IPS-15b (cell line): Measurements from ENCODE around the gene GIT2.

Experiments
- H3K27me3 ChIP-seq: one replicate; pipeline ENCODE4 v1.6.1; 2013; ENCODE audit warnings: low read length; ENCODE audit not compliant: control insufficient read depth, insufficient read depth
- H3K36me3 ChIP-seq: one replicate; pipeline ENCODE4 v1.6.1; 2013; ENCODE audit warnings: low read length; ENCODE audit not compliant: control insufficient read depth, insufficient read depth
- H3K4me1 ChIP-seq: one replicate; pipeline ENCODE4 v1.6.1; 2013; ENCODE audit warnings: mild to moderate bottlenecking, low read length; ENCODE audit not compliant: control insufficient read depth, insufficient read depth
- H3K4me3 ChIP-seq: one replicate; pipeline ENCODE4 v1.5.1; 2013; ENCODE audit warnings: low read depth, low read length
- H3K9ac ChIP-seq: one replicate; pipeline ENCODE4 v1.6.1; 2013; ENCODE audit warnings: low read depth, mild to moderate bottlenecking, low read length
- H3K9me3 ChIP-seq: one replicate; pipeline ENCODE4 v1.6.1; 2013; ENCODE audit warnings: mild to moderate bottlenecking, low read length; ENCODE audit not compliant: control insufficient read depth, insufficient read depth

Gene GIT2

DNA sequence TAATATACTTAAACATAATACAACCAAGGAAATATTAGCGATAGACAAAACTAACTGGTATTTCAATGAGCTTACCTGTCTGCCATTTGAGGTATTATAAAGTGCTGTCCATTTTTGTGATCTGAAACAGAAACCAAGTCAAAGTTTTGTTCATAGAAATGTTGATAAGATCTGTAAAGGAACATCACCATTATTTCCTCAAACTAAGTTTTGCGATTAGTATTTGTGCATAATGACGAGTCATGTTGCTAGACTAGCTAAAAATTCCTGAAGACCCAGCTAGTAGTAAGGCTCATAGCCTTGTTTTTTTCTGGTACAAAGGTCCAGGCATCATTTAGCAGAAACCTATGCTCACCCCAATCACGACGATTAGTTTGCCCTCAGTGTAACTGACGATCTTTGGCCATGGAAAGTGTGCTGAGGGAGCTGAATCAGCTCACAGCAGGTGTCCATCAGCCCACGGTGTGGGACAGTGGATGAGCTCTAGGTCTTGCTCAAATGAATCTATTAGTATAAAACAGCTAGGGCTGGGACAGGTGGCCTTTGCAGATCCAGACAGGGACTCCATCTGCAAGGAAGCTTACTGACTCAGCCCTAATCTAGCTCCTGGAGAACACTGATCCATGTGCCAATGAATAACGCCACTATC, 28.7 kb downstream of the GIT2 start:
- Histone ChIP-seq H3K9ac (no peak overlapping the region), H3K27me3 (no peaks in the 10 kb centered on the region), H3K4me1 (peaks cover 3% of the 10 kb centered on the region), H3K4me3 (no peak overlapping the region), H3K36me3 (no peaks in the 10 kb centered on the region), H3K9me3 (no peaks in the 10 kb centered on the region)

DNA sequence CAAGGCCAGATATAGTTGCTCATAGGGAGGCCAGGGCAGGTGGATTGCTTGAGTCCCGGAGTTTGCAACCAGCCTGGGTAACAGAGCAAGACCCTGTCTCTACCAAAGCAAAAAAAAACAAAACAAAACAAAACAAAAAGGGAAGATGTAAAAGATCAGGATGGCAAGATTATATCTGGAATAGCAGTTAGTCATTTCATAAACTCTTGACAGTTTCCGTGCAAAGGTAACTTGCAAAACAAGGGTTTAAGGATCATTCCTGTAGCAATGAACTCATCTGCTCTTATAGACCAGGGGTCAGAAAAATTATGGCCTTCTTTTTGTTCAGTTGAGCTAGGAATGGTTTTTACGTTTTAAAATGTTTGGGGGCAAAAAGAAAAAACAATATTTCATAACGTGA, 29.6 kb downstream of the GIT2 start:
- Histone ChIP-seq H3K36me3 (no peaks in the 10 kb centered on the region), H3K27me3 (no peaks in the 10 kb centered on the region), H3K4me1 (peaks cover 3% of the 10 kb centered on the region), H3K9ac (no peak overlapping the region), H3K9me3 (no peaks in the 10 kb centered on the region), H3K4me3 (no peak overlapping the region)

DNA sequence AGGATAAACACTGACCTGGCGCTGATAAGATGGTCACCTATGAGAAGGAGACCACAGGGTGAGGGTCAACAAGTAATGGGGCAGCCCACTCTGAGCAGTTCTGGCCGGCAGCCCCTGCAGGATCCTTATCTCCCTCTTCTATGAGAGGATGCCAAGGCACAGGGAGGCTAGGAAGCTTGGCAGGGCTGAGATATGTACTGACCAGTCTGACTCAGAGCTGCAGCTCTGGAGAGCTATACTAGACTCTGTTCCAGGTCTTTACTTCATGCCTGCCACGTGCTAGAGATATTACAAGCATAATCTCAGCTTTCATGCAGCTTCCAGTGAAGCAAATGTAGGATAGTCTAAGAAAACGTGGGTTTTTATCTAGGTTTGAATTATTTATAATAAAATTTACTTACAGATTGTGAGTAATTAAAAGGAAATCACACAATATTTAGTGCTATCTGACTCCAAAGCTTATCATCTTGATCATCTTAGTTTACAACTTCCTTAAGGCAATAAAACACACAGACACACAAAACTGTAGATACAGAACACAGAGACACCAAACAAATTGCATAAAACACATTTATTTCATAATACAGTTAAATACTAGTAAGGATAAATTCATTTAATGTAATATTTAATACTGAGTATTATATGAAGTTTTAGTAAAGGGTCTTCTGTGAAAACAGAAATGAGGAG, 32.3 kb downstream of the GIT2 start:
- Histone ChIP-seq H3K9me3 (no peaks in the 10 kb centered on the region), H3K36me3 (peaks cover 9% of the 10 kb centered on the region), H3K9ac (no peak overlapping the region), H3K27me3 (no peaks in the 10 kb centered on the region), H3K4me1 (peaks cover 3% of the 10 kb centered on the region), H3K4me3 (no peak overlapping the region)

DNA sequence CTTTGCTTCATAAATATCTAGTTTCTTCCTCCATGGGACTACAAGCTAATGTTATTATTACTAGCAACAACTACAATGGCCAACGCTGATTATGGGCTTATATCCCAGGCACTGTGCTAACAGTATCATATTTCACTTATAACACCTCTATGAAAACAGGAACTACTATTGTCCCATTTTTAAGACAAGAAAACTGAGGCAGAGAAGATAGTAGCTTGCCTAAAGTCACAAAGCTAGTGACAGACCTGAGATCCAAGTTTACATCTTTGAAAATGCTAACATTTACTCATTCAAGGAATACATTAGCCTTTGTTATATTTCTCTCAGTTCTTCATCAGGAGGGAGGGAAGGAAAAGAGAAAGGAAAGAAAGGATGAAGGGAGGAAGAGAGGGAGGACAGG, 32.8 kb downstream of the GIT2 start:
- no peak overlapping the region for H3K9ac ChIP-seq
- no peaks in the 10 kb centered on the region for H3K27me3 ChIP-seq
- no peak overlapping the region for H3K4me3 ChIP-seq
- H3K4me1 ChIP-seq: peaks cover 3% of the 10 kb centered on the region
- peaks cover 9% of the 10 kb centered on the region for H3K36me3 ChIP-seq
- no peaks in the 10 kb centered on the region for H3K9me3 ChIP-seq

DNA sequence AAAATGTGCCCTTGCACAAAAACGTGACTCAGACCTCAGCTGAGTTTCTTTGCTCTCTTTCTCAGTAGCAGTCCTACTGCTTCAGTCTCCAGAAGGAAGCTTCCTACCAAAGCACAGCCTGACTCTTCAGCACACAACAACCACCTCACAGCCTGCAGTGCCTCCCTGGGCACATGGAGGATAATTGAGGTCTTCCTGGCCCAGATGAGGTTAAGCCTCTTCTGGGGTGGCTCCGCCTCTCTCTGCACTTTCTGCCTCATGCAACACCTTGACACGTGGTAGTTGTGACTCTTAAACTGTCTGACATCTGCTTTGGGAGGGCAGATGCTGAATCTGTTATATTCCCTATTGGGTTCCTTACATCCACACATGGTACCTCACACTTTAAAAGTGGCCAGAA, 33.8 kb downstream of the GIT2 start:
- no peak overlapping the region for H3K9ac ChIP-seq
- peaks cover under 1% of the 10 kb centered on the region for H3K4me1 ChIP-seq
- H3K27me3 ChIP-seq: no peaks in the 10 kb centered on the region
- no peaks in the 10 kb centered on the region for H3K9me3 ChIP-seq
- H3K36me3 ChIP-seq: peaks cover 9% of the 10 kb centered on the region
- H3K4me3 ChIP-seq: no peak overlapping the region

DNA sequence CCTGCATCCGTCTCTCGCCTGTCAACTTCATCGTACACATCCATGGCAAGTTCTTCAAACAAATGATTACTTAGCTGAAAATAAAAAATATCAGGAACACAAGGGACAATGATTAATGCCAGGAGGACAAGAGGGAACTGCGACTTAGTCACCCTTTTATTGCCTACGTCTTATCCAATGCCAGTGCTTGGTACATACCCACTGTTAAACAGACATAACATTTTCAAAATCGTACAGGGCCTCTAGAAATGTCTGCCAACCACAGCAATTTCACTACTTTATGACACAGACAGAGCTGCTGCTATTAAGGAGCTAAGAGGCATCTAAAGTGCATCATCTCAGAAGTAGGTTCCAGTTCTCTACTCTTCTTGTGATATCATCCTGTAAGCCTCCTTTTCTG, 34.6 kb downstream of the GIT2 start:
- Histone ChIP-seq H3K36me3 (peaks cover 12% of the 10 kb centered on the region), H3K4me3 (no peak overlapping the region), H3K9me3 (no peaks in the 10 kb centered on the region), H3K27me3 (no peaks in the 10 kb centered on the region), H3K9ac (no peak overlapping the region), H3K4me1 (no peaks in the 10 kb centered on the region)

DNA sequence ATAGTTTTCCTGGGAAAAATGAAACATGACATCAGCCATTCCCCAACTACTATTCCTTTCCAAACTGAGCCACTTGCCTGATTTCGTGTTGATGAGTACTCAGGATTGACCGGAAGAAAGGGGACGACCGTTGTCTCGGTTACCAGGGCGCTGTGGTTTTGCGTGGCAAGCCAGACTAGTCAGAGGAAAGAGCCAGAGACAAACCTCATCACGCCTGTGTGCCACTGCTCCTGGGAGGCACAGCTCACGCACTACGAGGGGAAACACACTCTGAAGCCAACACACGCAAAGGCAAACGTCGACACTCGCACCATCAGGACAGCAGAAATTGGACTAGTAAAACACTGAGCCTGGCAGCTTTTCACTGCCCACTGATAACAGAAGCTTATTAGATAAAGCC, 35.0 kb downstream of the GIT2 start:
- Histone ChIP-seq H3K4me3 (no peak overlapping the region), H3K9me3 (no peaks in the 10 kb centered on the region), H3K27me3 (no peaks in the 10 kb centered on the region), H3K4me1 (no peaks in the 10 kb centered on the region), H3K9ac (no peak overlapping the region), H3K36me3 (peaks cover 12% of the 10 kb centered on the region)

DNA sequence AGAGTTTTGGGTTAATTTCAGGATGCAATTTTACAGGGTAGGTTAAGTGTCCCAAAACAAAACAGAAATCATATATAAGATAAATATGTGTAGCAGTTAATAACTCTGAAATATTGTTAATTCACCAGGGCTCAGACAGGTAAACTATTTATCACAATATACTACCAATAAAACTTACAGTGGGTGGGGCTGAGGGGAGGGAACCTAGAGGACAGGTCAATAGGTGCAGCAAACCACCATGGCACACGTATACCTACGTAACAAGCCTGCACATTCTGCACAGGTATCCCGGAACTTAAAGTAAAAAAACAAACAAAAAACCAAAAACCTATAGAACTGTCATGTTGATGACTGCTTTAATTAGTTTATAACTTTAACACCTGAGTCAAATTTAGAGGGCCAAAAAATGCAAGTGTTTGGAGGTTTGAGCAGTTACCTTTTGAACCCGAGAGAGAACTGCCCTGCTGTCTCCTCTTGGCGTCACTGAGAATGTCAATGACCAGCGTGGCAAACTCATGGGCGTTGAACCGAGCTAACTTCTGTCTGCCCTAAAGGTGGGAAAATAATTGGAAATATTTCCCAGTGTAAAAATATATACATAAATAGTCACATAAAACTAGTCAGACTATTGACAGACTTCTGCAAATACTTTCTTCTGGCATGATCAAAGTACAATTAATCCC, 36.6 kb downstream of the GIT2 start:
- Histone ChIP-seq H3K9me3 (no peaks in the 10 kb centered on the region), H3K27me3 (no peaks in the 10 kb centered on the region), H3K4me1 (no peaks in the 10 kb centered on the region), H3K9ac (no peak overlapping the region), H3K4me3 (no peak overlapping the region), H3K36me3 (peaks cover 12% of the 10 kb centered on the region)

DNA sequence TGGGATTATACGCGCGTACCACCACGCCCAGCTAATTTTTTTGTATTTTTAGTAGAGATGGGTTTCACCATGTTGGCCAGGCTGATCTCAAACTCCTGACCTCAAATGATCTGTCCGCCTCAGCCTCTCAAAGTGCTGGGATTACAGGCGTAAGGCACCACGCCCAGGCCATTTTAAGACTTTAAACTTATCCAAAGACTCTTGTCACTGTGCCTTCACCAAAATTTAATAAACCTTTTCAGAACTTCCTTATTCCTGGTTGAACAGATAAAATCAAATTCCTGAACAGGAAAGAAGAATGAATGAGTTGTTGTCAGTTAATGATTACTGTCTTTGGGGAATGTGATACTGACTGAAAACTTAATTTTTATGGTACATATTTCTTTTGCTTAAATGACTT, 37.8 kb downstream of the GIT2 start:
- Histone ChIP-seq H3K27me3 (no peaks in the 10 kb centered on the region), H3K36me3 (peaks cover 12% of the 10 kb centered on the region), H3K9me3 (no peaks in the 10 kb centered on the region), H3K4me1 (no peaks in the 10 kb centered on the region), H3K9ac (no peak overlapping the region), H3K4me3 (no peak overlapping the region)

DNA sequence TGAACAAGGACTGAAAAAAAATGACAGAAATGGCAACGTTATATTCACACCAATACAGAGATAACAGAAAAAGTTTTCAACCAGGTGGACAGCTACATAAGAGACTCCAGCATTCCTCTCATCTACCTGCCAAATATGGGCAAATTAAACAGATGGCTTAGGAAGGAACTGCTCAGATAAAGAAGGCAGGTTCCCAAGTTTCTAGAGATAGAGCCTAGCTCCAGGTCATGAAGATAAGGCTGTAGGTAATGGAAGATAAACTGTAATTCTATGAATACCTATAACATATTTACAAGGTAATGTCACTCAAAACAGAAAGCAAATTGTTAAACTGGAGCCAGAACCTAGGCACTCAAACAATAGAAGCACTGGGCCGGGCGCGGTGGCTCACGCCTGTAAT, 42.5 kb downstream of the GIT2 start:
- no peak overlapping the region for H3K9ac ChIP-seq
- no peaks in the 10 kb centered on the region for H3K4me1 ChIP-seq
- H3K4me3 ChIP-seq: no peak overlapping the region
- H3K9me3 ChIP-seq: no peaks in the 10 kb centered on the region
- H3K36me3 ChIP-seq: peaks cover 17% of the 10 kb centered on the region
- no peaks in the 10 kb centered on the region for H3K27me3 ChIP-seq

DNA sequence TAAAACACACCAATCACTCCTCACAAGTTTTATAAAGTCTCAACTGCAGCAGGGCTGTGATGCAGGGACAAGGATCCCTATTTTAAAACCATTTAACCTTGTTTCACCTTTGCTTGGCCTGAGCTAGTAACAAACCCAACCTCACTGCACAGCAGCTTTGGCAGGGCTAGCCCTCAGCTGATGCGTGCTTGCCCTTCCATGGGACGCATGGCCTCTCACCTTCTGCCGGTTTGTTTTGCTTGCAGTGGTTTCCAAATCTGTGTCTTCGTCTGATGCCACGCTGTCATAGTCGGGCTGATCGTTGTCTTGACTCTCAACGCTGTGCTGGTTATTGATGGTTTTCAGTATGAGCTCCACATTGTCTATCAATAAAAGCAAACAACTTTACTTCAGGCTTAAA, 43.3 kb downstream of the GIT2 start:
- Histone ChIP-seq H3K9me3 (no peaks in the 10 kb centered on the region), H3K27me3 (no peaks in the 10 kb centered on the region), H3K4me3 (no peak overlapping the region), H3K36me3 (peaks cover 17% of the 10 kb centered on the region), H3K9ac (no peak overlapping the region), H3K4me1 (no peaks in the 10 kb centered on the region)
